Tibial artery (tissue), 4 donors: Measurements from ENCODE around the gene ARSD.

Source experiments
- DNase-seq, 2 donors: peaks; one replicate each; pipeline ENCODE4 v3.0.0-alpha.2; 2019
- H3K27ac ChIP-seq, 2 donors: fragments of 200-600 bp; sonication (generic) in 1 of 2; 1 replicate in 1 of 2; 2 replicates in 1 of 2; pipeline ENCODE4 v1.5.1; 2018 to 2019; ENCODE audit warnings: mild to moderate bottlenecking in 1 of 2
- H3K27me3 ChIP-seq, 2 donors: fragments of 200-600 bp; sonication (generic) in 1 of 2; one replicate each; pipeline versions ENCODE4 v1.5.1 to v1.6.0; 2016 to 2019
- H3K36me3 ChIP-seq, 3 donors: fragments of 200-600 bp; sonication (generic) in 2 of 3; one replicate each; pipeline ENCODE4 v1.5.1; 2016 to 2019; ENCODE audit warnings: mild to moderate bottlenecking in 2 of 3
- H3K4me1 ChIP-seq, 4 donors: fragments of 200-600 bp; sonication (generic) in 2 of 4; 1 replicate in 3 of 4; 2 replicates in 1 of 4; pipeline ENCODE4 v1.5.1; 2016 to 2019
- H3K4me3 ChIP-seq, 2 donors: fragments of 200-600 bp; sonication (generic) in 1 of 2; 1 replicate in 1 of 2; 2 replicates in 1 of 2; pipeline ENCODE4 v1.5.1; 2018 to 2019; ENCODE audit warnings: mild to moderate bottlenecking in 2 of 2
- H3K9me3 ChIP-seq, 3 donors: fragments of 200-600 bp; sonication (generic) in 1 of 3; one replicate each; pipeline ENCODE4 v1.5.1; 2016 to 2019
- intact Hi-C: fragments of 100-400 bp; cut with DNase I; formaldehyde crosslinking; loops from one replicate; pipeline ENCODE4 v1.15.0; 2023; ENCODE audit warnings: low total_unique reads
- TF ChIP-seq, protein P1 (sequence below), 2 experiments: fragments of 200-600 bp in 1 of 2; fragments of 450-650 bp in 1 of 2; IDR thresholded peaks; one replicate each; pipeline ENCODE4 v1.5.1; 2017 to 2019; ENCODE audit warnings: antibody characterized with exemption in 2 of 2, mild to moderate bottlenecking in 1 of 2, moderate library complexity in 1 of 2

The ARSD gene

DNA sequence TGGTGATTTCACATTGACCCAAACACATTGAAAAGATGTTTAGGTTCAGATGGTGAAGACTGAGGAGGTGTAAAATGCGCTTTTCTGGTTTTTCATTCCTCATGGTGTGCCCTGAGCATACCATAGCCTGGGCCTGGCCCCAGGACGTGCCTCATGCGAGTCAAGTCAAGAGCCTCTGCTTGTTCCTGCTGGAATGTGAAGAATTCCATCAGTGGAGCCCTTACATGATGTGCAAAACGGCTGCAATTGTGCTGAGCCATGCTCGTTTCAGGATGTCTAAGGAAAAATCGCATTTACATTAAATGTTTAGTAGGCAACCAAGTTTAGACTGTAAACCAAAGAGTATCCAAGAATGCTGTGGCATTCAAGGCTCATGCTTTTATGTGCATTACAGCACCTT lies 65.5 kb downstream of the ARSD start:
- H3K36me3 ChIP-seq: no peaks in the 10 kb centered on the region
- intact Hi-C loops: no loop called here
- no peak for DNase-seq
- H3K9me3 ChIP-seq: no peaks in the 10 kb centered on the region
- no peaks in the 10 kb centered on the region for H3K27me3 ChIP-seq
- TF ChIP-seq, protein P1, sequence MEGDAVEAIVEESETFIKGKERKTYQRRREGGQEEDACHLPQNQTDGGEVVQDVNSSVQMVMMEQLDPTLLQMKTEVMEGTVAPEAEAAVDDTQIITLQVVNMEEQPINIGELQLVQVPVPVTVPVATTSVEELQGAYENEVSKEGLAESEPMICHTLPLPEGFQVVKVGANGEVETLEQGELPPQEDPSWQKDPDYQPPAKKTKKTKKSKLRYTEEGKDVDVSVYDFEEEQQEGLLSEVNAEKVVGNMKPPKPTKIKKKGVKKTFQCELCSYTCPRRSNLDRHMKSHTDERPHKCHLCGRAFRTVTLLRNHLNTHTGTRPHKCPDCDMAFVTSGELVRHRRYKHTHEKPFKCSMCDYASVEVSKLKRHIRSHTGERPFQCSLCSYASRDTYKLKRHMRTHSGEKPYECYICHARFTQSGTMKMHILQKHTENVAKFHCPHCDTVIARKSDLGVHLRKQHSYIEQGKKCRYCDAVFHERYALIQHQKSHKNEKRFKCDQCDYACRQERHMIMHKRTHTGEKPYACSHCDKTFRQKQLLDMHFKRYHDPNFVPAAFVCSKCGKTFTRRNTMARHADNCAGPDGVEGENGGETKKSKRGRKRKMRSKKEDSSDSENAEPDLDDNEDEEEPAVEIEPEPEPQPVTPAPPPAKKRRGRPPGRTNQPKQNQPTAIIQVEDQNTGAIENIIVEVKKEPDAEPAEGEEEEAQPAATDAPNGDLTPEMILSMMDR (IDR thresholded peaks at IDR 0.05): no peak
- no peak overlapping the region for H3K27ac ChIP-seq
- no peaks in the 10 kb centered on the region for H3K4me1 ChIP-seq
- no peak overlapping the region for H3K4me3 ChIP-seq

DNA sequence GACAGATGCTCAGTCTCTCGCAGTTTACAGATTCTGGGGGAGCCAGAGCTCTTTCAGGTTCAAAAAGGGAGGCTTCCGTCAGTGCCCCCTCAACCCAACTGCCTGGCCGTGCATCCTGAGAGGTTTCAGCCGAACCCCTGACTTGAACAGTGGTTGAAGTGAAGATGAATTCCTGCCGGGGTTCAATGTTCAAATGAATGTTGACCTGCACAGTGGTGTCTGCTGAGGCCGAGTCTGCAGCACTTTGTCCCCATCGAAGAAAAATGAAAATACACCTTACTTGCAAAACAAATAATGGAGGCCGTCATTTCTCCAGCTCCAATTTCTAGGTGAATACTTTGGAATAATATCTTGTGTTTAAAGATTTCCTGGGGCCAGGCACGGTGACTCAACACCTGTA lies 66.7 kb downstream of the ARSD start:
- no peak for DNase-seq
- Histone ChIP-seq H3K4me3 (no peak overlapping the region), H3K27ac (no peak overlapping the region), H3K9me3 (no peaks in the 10 kb centered on the region), H3K4me1 (no peaks in the 10 kb centered on the region), H3K36me3 (no peaks in the 10 kb centered on the region), H3K27me3 (no peaks in the 10 kb centered on the region)
- intact Hi-C loops: no loop called here
- TF ChIP-seq, protein P1 (IDR thresholded peaks at IDR 0.05): no peak

DNA sequence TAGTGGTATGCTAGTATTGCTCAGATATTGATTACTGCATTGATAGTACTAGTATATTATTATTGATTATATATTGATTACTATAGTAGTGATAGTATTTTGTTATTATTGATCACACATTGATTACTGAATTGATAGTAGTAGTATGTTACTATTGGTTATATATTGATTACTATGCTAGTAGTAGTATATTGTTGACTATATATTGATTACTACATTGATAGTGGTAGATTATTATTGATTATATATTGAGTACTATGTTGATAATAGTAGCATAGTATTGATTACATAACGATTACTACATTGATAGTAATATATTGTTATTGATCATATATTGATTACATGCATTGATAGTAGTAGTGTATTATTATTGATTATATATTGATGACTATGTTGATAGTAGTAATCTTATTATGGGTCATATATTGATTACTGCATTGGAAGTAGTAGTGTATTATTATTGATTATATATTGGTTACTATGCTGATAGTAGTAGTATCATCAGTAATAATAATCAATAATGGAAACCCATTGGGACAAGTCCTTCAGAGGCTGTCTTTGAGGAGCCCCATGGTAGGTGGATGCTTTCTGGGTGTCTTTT lies 69.8 kb downstream of the ARSD start:
- no peaks in the 10 kb centered on the region for H3K36me3 ChIP-seq
- H3K9me3 ChIP-seq: no peaks in the 10 kb centered on the region
- H3K27me3 ChIP-seq: no peaks in the 10 kb centered on the region
- TF ChIP-seq, protein P1 (IDR thresholded peaks at IDR 0.05): no peak
- no peak for DNase-seq
- intact Hi-C loops: no loop called here
- H3K27ac ChIP-seq: no peak overlapping the region
- H3K4me3 ChIP-seq: no peak overlapping the region
- H3K4me1 ChIP-seq: no peaks in the 10 kb centered on the region

DNA sequence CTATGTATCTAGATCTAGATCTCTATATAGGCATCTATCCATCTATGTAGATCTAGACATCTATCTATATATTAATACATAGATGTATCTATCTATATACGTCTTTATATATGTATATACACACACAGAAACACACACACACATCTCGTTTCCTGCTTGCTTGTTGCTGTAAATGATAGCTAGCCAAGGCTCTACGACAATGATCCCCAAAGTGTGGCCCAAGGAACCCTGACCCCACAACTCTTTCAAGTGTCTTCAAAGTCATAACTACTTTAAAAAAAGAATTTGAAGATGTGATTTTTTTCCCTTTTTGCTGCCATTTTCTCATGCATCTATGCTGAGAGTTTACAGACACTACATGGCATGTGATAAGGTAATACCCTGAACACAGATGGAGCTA lies 71.6 kb downstream of the ARSD start:
- Histone ChIP-seq H3K4me3 (no peak overlapping the region), H3K4me1 (no peaks in the 10 kb centered on the region), H3K36me3 (no peaks in the 10 kb centered on the region), H3K27me3 (no peaks in the 10 kb centered on the region), H3K9me3 (no peaks in the 10 kb centered on the region), H3K27ac (no peak overlapping the region)
- no peak for DNase-seq
- TF ChIP-seq, protein P1 (IDR thresholded peaks at IDR 0.05): no peak
- intact Hi-C loops: no loop called here

DNA sequence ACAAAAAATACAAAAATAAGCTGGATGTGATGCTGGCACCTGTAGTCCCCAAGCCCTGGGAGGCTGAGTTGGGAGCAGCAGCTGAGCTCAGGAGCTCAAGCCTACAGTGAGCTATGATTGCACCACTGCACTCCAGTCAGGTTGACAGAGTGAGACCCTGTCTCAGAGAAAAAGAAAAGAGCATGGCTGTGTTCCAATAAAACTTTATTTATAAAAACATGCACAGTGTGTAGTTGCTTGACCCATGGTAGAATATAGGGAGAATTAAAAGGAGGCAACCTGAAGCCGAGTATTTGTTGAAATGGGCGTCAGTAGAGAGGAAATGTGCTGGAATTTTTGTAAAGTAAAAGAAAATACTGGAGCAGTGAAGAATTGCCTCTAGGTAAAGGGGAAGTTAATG lies 73.4 kb downstream of the ARSD start:
- Histone ChIP-seq H3K4me1 (no peaks in the 10 kb centered on the region), H3K27me3 (no peaks in the 10 kb centered on the region), H3K9me3 (no peaks in the 10 kb centered on the region), H3K27ac (no peak overlapping the region), H3K4me3 (no peak overlapping the region), H3K36me3 (no peaks in the 10 kb centered on the region)
- intact Hi-C loops: no loop called here
- DNase-seq: no peak
- TF ChIP-seq, protein P1 (IDR thresholded peaks at IDR 0.05): no peak

DNA sequence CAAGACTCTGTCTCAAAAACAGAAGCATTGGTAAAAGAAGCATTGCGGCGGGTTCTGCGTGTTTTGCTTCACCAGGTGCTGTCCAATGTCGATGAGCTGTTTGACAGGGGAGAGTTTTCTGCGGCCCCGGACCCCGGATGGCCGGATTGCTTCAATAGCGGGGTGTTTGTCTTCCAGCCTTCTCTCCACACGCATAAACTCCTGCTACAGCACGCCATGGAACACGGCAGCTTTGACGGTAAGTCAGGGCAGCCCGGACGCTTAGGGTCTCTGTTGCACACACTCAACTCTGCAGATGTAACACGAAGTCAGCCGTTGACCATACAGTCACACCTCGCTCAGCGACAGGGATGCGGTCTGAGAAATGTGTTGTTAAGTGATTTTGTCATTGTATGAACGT lies 74.2 kb downstream of the ARSD start:
- no peak for DNase-seq
- no peaks in the 10 kb centered on the region for H3K9me3 ChIP-seq
- H3K27me3 ChIP-seq: no peaks in the 10 kb centered on the region
- H3K4me1 ChIP-seq: peaks cover 0 to under 1% (median 0%) of the 10 kb centered on the region in 4 donors
- H3K36me3 ChIP-seq: no peaks in the 10 kb centered on the region
- no peak overlapping the region for H3K27ac ChIP-seq
- TF ChIP-seq, protein P1 (IDR thresholded peaks at IDR 0.05): no peak
- no peak overlapping the region for H3K4me3 ChIP-seq
- intact Hi-C loops: no loop called here
